CD4-positive, alpha-beta T cell (primary cell): Measurements from ENCODE around the gene INPP5A. TPM values are rescaled to one million over a fixed set of nuclear protein-coding genes. Genes with fewer than 3 reads are reported as not detected.

Experiments
- ATAC-seq: fragments of 200-7000 bp; cut with Tn5 transposase; one replicate; pipeline ENCODE4 v1.10.0; 2022; ENCODE audit warnings: mild to moderate bottlenecking; ENCODE audit not compliant: poor library complexity
- CTCF ChIA-PET: fragments of 350-600 bp; sonication (Branson Sonifier 250); formaldehyde crosslinking; loops from one replicate; lab custom pipeline; 2021; ENCODE audit warnings: antibody characterized with exemption, inconsistent platforms; lab: Charles Lee
- POLR2A ChIA-PET: fragments of 350-600 bp; sonication (Branson Sonifier 250); formaldehyde crosslinking; loops from one replicate; lab custom pipeline; 2021; ENCODE audit warnings: antibody characterized with exemption, inconsistent platforms; lab: Charles Lee
- DNase-seq, 14 experiments: peaks; one replicate each; pipeline ENCODE4 v3.0.0-alpha.2; 2013 to 2020; ENCODE audit warnings: mixed read lengths in 2 of 14
- H3K27ac ChIP-seq, 2 donors: one replicate each; pipeline versions ENCODE4 v1.5.1 to v1.7.0; 2013; ENCODE audit warnings: low read length in 2 of 2, low read depth in 1 of 2, mild to moderate bottlenecking in 1 of 2
- H3K27me3 ChIP-seq, 2 experiments: 1 replicate in 1 of 2; 2 replicates in 1 of 2; pipeline versions ENCODE4 v1.6.1 to v1.7.0; 2013; ENCODE audit warnings: low read length in 2 of 2, control low read depth in 1 of 2, mild to moderate bottlenecking in 1 of 2, moderate library complexity in 1 of 2; ENCODE audit not compliant: insufficient read depth in 2 of 2, control insufficient read depth in 1 of 2
- H3K36me3 ChIP-seq: one replicate; pipeline ENCODE4 v1.6.1; 2013; ENCODE audit warnings: low read length, control low read depth; ENCODE audit not compliant: insufficient read depth
- H3K4me1 ChIP-seq: one replicate; pipeline ENCODE4 v1.6.1; 2013; ENCODE audit warnings: low read length, control low read depth; ENCODE audit not compliant: insufficient read depth
- H3K4me3 ChIP-seq: one replicate; pipeline ENCODE4 v1.5.1; 2013; ENCODE audit warnings: mild to moderate bottlenecking, low read length, moderate library complexity
- H3K9me3 ChIP-seq, 2 experiments: 1 replicate in 1 of 2; 2 replicates in 1 of 2; pipeline versions ENCODE4 v1.6.1 to v1.7.0; 2013; ENCODE audit warnings: low read length in 2 of 2, mild to moderate bottlenecking in 2 of 2, control low read depth in 1 of 2, moderate library complexity in 1 of 2; ENCODE audit not compliant: control insufficient read depth in 1 of 2, insufficient read depth in 1 of 2
- H3K27ac Mint-ChIP-seq: one replicate; pipeline ENCODE4 v1.8.0; 2020; ENCODE audit warnings: mixed read lengths
- H3K27me3 Mint-ChIP-seq: one replicate; pipeline ENCODE4 v1.8.0; 2021; ENCODE audit warnings: mixed read lengths
- H3K36me3 Mint-ChIP-seq: one replicate; pipeline ENCODE4 v1.8.0; 2021; ENCODE audit warnings: low read depth, mixed read lengths
- H3K4me1 Mint-ChIP-seq: one replicate; pipeline ENCODE4 v1.8.0; 2021; ENCODE audit warnings: low read depth, mixed read lengths
- H3K4me3 Mint-ChIP-seq: one replicate; pipeline ENCODE4 v1.8.0; 2020; ENCODE audit warnings: mild to moderate bottlenecking, mixed read lengths
- H3K9me3 Mint-ChIP-seq: one replicate; pipeline ENCODE4 v1.8.0; 2020; ENCODE audit warnings: mixed read lengths
- intact Hi-C, 2 experiments: fragments of 100-400 bp; cut with DNase I in 1 of 2; cut with micrococcal nuclease in 1 of 2; formaldehyde crosslinking; loops; one replicate each; pipeline versions ENCODE4 v1.15.1 to v1.9.0; 2023 to 2025; cut with DNase I, micrococcal nuclease
- total RNA-seq, 174 experiments: library from RNA in 2 of 174; stranded (reverse) in 2 of 174; gene quantifications; one replicate each; pipeline ENCODE4 v1.2.3 and lab custom pipeline; 2021 to 2026
- TF ChIP-seq, protein P1 (sequence below): fragments of 200-600 bp; IDR thresholded peaks from one replicate; pipeline ENCODE4 v1.8.0; 2022; ENCODE audit warnings: antibody characterized with exemption, mild to moderate bottlenecking

Gene INPP5A
- total RNA-seq, 2 experiments from 2014 or later = 22.0 to 24.8 TPM

DNA sequence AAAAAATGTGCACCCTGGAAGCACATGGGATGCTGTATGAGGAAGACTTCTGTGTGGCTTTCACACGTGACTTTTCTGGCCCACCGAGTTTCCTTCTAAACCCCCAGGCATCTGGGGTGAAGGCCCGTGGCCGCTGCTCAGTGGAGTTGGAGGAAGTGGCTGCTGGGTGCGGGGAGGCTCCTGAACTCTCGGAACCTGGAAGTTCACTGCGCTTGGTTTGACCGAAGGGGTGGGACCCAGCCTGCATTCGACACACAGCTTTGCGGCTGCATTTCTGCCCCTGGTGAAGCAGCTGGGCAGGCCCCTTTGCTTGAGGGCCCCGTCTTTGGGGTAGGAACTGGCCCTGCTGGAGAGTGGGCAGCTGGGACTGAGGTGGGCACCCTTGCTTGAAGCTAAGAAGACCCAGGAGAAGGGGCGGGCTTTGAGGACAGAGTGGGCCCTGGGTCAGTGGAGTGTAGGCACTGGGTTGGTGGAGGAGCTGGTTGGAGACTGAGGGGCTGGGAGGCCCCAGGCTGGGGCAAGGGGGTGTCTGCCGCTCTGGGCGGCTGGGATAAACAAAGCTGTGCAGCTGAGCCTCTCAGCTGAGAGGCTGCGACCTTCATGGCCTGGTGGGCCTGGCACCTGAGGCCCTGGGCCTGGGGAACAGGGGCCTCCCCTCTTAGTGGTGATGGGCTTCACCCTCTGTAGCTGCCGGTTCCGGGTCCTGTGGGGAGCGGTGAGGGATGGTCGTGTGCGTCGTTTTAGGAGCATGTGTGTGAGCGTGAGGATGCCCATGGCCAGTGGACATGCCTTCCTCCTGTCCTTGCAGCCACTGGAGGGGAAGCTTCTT is 78.0 kb downstream of the INPP5A start:
- no peak overlapping the region for H3K27ac ChIP-seq
- H3K36me3 ChIP-seq = no peaks in the 10 kb centered on the region
- ChIA-PET POLR2A (no interaction called here), CTCF (no interaction called here)
- DNase-seq (peak in 1 of 14 experiments; percentile 32), ATAC-seq (no peak)
- peaks cover 22 to 56% of the 10 kb centered on the region in 2 experiments for H3K9me3 ChIP-seq
- TF ChIP-seq, protein P1, sequence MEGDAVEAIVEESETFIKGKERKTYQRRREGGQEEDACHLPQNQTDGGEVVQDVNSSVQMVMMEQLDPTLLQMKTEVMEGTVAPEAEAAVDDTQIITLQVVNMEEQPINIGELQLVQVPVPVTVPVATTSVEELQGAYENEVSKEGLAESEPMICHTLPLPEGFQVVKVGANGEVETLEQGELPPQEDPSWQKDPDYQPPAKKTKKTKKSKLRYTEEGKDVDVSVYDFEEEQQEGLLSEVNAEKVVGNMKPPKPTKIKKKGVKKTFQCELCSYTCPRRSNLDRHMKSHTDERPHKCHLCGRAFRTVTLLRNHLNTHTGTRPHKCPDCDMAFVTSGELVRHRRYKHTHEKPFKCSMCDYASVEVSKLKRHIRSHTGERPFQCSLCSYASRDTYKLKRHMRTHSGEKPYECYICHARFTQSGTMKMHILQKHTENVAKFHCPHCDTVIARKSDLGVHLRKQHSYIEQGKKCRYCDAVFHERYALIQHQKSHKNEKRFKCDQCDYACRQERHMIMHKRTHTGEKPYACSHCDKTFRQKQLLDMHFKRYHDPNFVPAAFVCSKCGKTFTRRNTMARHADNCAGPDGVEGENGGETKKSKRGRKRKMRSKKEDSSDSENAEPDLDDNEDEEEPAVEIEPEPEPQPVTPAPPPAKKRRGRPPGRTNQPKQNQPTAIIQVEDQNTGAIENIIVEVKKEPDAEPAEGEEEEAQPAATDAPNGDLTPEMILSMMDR = no peak
- Mint-ChIP-seq H3K4me1 (peaks cover 31% of the 10 kb centered on the region), H3K27me3 (no peaks in the 10 kb centered on the region), H3K27ac (peak overlapping the region; percentile 75), H3K9me3 (peaks cover 11% of the 10 kb centered on the region), H3K36me3 (peaks cover 52% of the 10 kb centered on the region), H3K4me3 (no peak overlapping the region)
- intact Hi-C loops = loop anchor here in 1 of 2 experiments (5.0 kb wide), 1 partner anchor 73 kb away; no protein-coding TSS in a partner anchor
- no peak overlapping the region for H3K4me3 ChIP-seq
- no peaks in the 10 kb centered on the region for H3K27me3 ChIP-seq
- H3K4me1 ChIP-seq = peaks cover 41% of the 10 kb centered on the region

DNA sequence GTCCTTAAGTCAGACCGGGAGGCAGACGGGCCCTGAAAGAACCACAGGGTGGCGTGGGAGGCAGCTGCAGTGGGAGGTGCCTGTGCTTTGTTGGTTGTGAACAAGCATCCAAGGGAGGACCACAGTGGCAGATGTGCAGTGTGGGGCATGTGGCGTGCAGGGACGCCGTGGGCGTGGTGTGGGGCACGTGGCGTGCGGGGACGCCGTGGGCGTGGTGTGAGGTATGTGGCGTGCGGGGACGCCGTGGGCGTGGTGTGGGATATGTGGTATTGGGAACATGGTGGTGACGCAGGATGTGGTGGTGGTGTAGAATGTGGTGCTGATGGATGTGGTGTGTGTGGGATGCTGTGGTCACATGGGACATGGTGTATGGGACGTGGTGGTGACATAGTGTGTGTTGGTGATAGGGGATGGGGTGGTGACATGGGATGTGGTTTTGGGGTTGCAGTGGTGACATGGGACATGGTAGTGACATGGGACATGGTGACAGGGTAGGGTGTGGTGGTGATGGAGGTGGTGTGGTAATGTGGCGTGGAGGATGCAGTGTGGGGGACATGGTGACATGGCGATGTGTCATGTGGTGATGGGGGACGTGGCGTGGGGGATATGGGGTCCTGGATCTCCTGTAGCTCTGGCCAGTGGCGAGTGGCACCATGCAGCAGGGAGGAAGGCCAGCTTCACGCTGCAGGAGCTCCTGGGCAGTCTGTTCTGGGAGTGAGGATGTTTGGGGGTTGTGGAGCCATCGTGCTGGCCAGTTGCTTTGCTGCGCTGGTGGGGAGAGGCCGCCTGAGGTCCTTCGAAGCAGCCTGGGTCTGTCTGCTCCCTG is 78.8 kb downstream of the INPP5A start:
- CTCF ChIA-PET = no interaction called here
- H3K4me3 Mint-ChIP-seq = peak overlapping the region; percentile 8

More for the DNA sequence above, 78.8 kb downstream of the INPP5A start:
- no peaks in the 10 kb centered on the region for H3K27me3 Mint-ChIP-seq
- Histone ChIP-seq H3K27me3 (no peaks in the 10 kb centered on the region), H3K4me3 (no peak overlapping the region), H3K27ac (no peak overlapping the region), H3K36me3 (no peaks in the 10 kb centered on the region), H3K4me1 (peaks cover 33% of the 10 kb centered on the region), H3K9me3 (peaks cover 28 to 52% of the 10 kb centered on the region in 2 experiments)
- DNase-seq (peak in 13 of 14 experiments; percentile 19 to 85 (median 34)), ATAC-seq (peak; percentile 90)
- peaks cover 16% of the 10 kb centered on the region for H3K9me3 Mint-ChIP-seq
- peaks cover 56% of the 10 kb centered on the region for H3K36me3 Mint-ChIP-seq
- POLR2A ChIA-PET = no interaction called here
- peak overlapping the region; percentile 75 for H3K27ac Mint-ChIP-seq
- intact Hi-C loops = loop anchor here in 1 of 2 experiments (5.0 kb wide), 1 partner anchor 74 kb away; no protein-coding TSS in a partner anchor
- peaks cover 25% of the 10 kb centered on the region for H3K4me1 Mint-ChIP-seq
- TF ChIP-seq, protein P1 = no peak
